Neural progenitor cell (in vitro differentiated cells): Measurements from ENCODE around the gene EYA4. TPM values are rescaled to one million over a fixed set of nuclear protein-coding genes. Genes with fewer than 3 reads are reported as not detected.

Experiments
- DNase-seq: peaks from one replicate; pipeline ENCODE4 v3.0.0-alpha.2; 2016; ENCODE audit warnings: low spot score
- H2AFZ ChIP-seq: fragments of 200-600 bp; sonication (generic); replicated peaks from 2 replicates; pipeline ENCODE4 v1.6.1; 2016; ENCODE audit warnings: antibody characterized with exemption
- H3F3A ChIP-seq: fragments of 200-600 bp; sonication (generic); 2 replicates; pipeline ENCODE4 v1.6.1; 2016; ENCODE audit warnings: antibody characterized with exemption, low read depth
- H3K27ac ChIP-seq: fragments of 200-600 bp; sonication (generic); 2 replicates; pipeline ENCODE4 v1.5.1; 2016; ENCODE audit warnings: mild to moderate bottlenecking
- H3K27me3 ChIP-seq: fragments of 200-600 bp; sonication (generic); 2 replicates; pipeline ENCODE4 v1.6.1; 2016; ENCODE audit warnings: mild to moderate bottlenecking, moderate library complexity
- H3K36me3 ChIP-seq: fragments of 200-600 bp; sonication (generic); 2 replicates; pipeline ENCODE4 v1.5.1; 2016
- H3K4me1 ChIP-seq: fragments of 200-600 bp; sonication (generic); 2 replicates; pipeline ENCODE4 v1.6.1; 2016; ENCODE audit warnings: mixed run types
- H3K4me2 ChIP-seq: fragments of 200-600 bp; sonication (generic); 2 replicates; pipeline ENCODE4 v1.6.1; 2016
- H3K4me3 ChIP-seq: fragments of 200-600 bp; sonication (generic); 2 replicates; pipeline ENCODE4 v1.5.1; 2016
- H3K79me2 ChIP-seq: fragments of 200-600 bp; sonication (generic); 2 replicates; pipeline ENCODE4 v1.6.1; 2016; ENCODE audit warnings: low read depth
- H3K9ac ChIP-seq: fragments of 200-600 bp; sonication (generic); 2 replicates; pipeline ENCODE4 v1.6.1; 2016
- H3K9me3 ChIP-seq: fragments of 200-600 bp; sonication (generic); 2 replicates; pipeline ENCODE4 v1.5.1; 2016; ENCODE audit warnings: low read depth
- H4K20me1 ChIP-seq: fragments of 200-600 bp; sonication (generic); 2 replicates; pipeline ENCODE4 v1.6.1; 2016; ENCODE audit warnings: low read depth
- H3K27ac Mint-ChIP-seq: 3 replicates; pipeline ENCODE4 v1.8.0; 2021; ENCODE audit warnings: mixed read lengths
- H3K27me3 Mint-ChIP-seq: 2 replicates; pipeline ENCODE4 v1.8.0; 2022; ENCODE audit warnings: low read depth, mild to moderate bottlenecking, inconsistent platforms, moderate library complexity, mixed read lengths; ENCODE audit not compliant: insufficient read depth
- H3K36me3 Mint-ChIP-seq: 3 replicates; pipeline ENCODE4 v1.8.0; 2021; ENCODE audit warnings: mixed read lengths
- H3K4me1 Mint-ChIP-seq: 3 replicates; pipeline ENCODE4 v1.8.0; 2021; ENCODE audit warnings: mixed read lengths
- H3K4me3 Mint-ChIP-seq: 3 replicates; pipeline ENCODE4 v1.8.0; 2021; ENCODE audit warnings: mild to moderate bottlenecking, moderate library complexity, mixed read lengths
- H3K9me3 Mint-ChIP-seq: 3 replicates; pipeline ENCODE4 v1.8.0; 2020; ENCODE audit warnings: mixed read lengths
- CTCF ChIP-seq: fragments of 200-600 bp; sonication (generic); IDR thresholded peaks from 2 replicates; pipeline ENCODE4 v1.5.1; 2017; ENCODE audit warnings: antibody characterized with exemption, mild to moderate bottlenecking
- EZH2 ChIP-seq: fragments of 200-600 bp; sonication (generic); IDR thresholded peaks from 2 replicates; pipeline ENCODE4 v1.6.1; 2017; ENCODE audit warnings: antibody characterized with exemption, mild to moderate bottlenecking, moderate library complexity
- EZH2phosphoT487 ChIP-seq: fragments of 200-600 bp; sonication (generic); IDR thresholded peaks from 2 replicates; pipeline ENCODE4 v1.6.1; 2017; ENCODE audit warnings: antibody characterized with exemption
- total RNA-seq: library from RNA; depleted of rRNA; stranded (reverse); fragments of >200 nt; gene quantifications from 2 replicates; pipeline ENCODE4 v1.2.3, GENCODE V29; 2015; ENCODE audit warnings: low replicate concordance

Gene EYA4
- total RNA-seq, 1 donor from 2014 or later = 2.4 TPM

- no peak overlapping the region for H3K4me3 Mint-ChIP-seq
- H3K27ac ChIP-seq = no peak overlapping the region
- no peaks in the 10 kb centered on the region for H3K36me3 ChIP-seq
- H3K27me3 ChIP-seq = peaks cover 12% of the 10 kb centered on the region
- peaks cover 4% of the 10 kb centered on the region for H3K4me1 Mint-ChIP-seq
- no peaks in the 10 kb centered on the region for H3K4me1 ChIP-seq
- H3K9me3 Mint-ChIP-seq = no peaks in the 10 kb centered on the region
- no peaks in the 10 kb centered on the region for H3K36me3 Mint-ChIP-seq
- H3K9ac ChIP-seq = no peak overlapping the region
- no peak overlapping the region for H3K4me2 ChIP-seq
- H3K27ac Mint-ChIP-seq = no peak overlapping the region
- H2AFZ ChIP-seq = no peak overlapping the region
- no peak overlapping the region for H3K4me3 ChIP-seq
- H3K79me2 ChIP-seq = no peaks in the 10 kb centered on the region
- H4K20me1 ChIP-seq = no peaks in the 10 kb centered on the region
- no peaks in the 10 kb centered on the region for H3K9me3 ChIP-seq
- H3F3A ChIP-seq = no peaks in the 10 kb centered on the region
- DNase-seq = no peak
- H3K27me3 Mint-ChIP-seq = peaks cover 2% of the 10 kb centered on the region
- no peak for TF ChIP-seq EZH2phosphoT487
- no peak for TF ChIP-seq EZH2
- no peak for TF ChIP-seq CTCF
These were observed 10.5 kb downstream of the EYA4 start for GRCh38 chr6:133251688-133252087.

- H2AFZ ChIP-seq = no peak overlapping the region
- H3K9me3 Mint-ChIP-seq = no peaks in the 10 kb centered on the region
- H3K4me2 ChIP-seq = no peak overlapping the region
These were observed 13.5 kb downstream of the EYA4 start for GRCh38 chr6:133254552-133255228.

DNA sequence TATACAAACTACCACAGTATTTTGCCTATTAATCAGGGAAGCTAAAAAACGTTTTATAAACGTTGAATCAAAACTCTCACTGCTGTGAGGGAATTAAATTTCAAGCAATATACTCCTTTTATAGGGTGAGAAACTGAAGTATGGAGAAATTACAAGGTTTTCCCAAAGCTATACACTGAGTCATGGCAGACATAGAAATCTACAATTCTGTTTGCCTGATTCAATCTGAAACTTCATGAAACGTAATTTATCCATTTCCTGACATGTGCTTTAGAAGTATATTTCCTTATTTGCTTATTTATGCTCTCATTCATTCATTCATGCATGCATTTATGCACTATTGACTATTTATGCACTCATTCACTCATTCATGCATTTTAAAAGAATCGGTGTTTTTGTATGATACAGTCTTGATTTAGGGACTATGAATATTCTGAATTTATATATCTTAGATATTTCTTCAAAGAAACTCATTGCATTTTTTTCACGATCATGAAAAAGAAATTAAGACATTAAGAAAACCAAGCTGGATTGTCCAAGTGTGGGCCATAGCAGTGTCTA lies 16.5 kb downstream of the EYA4 start:
- no peak overlapping the region for H3K27ac Mint-ChIP-seq
- Histone ChIP-seq H3K79me2 (no peaks in the 10 kb centered on the region), H3K27ac (no peak overlapping the region), H3K4me3 (no peak overlapping the region), H3K9ac (no peak overlapping the region), H3K9me3 (no peaks in the 10 kb centered on the region), H2AFZ (no peak overlapping the region), H4K20me1 (no peaks in the 10 kb centered on the region), H3F3A (no peaks in the 10 kb centered on the region), H3K4me1 (no peaks in the 10 kb centered on the region), H3K27me3 (no peaks in the 10 kb centered on the region), H3K36me3 (no peaks in the 10 kb centered on the region), H3K4me2 (no peak overlapping the region)
- H3K4me1 Mint-ChIP-seq = no peaks in the 10 kb centered on the region
- no peak for DNase-seq
- H3K9me3 Mint-ChIP-seq = no peaks in the 10 kb centered on the region
- TF ChIP-seq EZH2phosphoT487 = no peak
- no peak for TF ChIP-seq CTCF
- TF ChIP-seq EZH2 = no peak
- peaks cover 2% of the 10 kb centered on the region for H3K27me3 Mint-ChIP-seq
- H3K4me3 Mint-ChIP-seq = no peak overlapping the region
- H3K36me3 Mint-ChIP-seq = no peaks in the 10 kb centered on the region

More at GRCh38 chr6:133254552-133255228, 13.5 kb downstream of the EYA4 start:
- Mint-ChIP-seq H3K27me3 (peaks cover 2% of the 10 kb centered on the region), H3K27ac (no peak overlapping the region), H3K4me3 (no peak overlapping the region), H3K4me1 (peaks cover 2% of the 10 kb centered on the region), H3K36me3 (no peaks in the 10 kb centered on the region)
- TF ChIP-seq EZH2phosphoT487 = no peak
- no peak for TF ChIP-seq EZH2
- no peak for TF ChIP-seq CTCF
- no peak overlapping the region for H3K9ac ChIP-seq
- H3K4me1 ChIP-seq = no peaks in the 10 kb centered on the region
- no peaks in the 10 kb centered on the region for H4K20me1 ChIP-seq
- no peak for DNase-seq
- no peaks in the 10 kb centered on the region for H3F3A ChIP-seq
- no peak overlapping the region for H3K27ac ChIP-seq
- no peaks in the 10 kb centered on the region for H3K27me3 ChIP-seq
- H3K4me3 ChIP-seq = no peak overlapping the region
- H3K9me3 ChIP-seq = no peaks in the 10 kb centered on the region
- H3K79me2 ChIP-seq = no peaks in the 10 kb centered on the region
- no peaks in the 10 kb centered on the region for H3K36me3 ChIP-seq
